MG63 (cell line): ENCODE results near the gene TMEM169. TPM values are rescaled to one million over a fixed set of nuclear protein-coding genes. Genes with fewer than 3 reads are reported as not detected.
A peak's percentile ranks its signal among the peaks of the same experiment; 100 is the strongest.
"Not testable (repeated sequence)": the region's sequence is repeated elsewhere in the genome, so short reads cannot be mapped to it uniquely, and the experiment has no call there.

Experiments used
- DNase-seq: peaks from one replicate; pipeline ENCODE4 v3.0.0-alpha.2; 2020
- H3K27me3 ChIP-seq: fragments of 250-450 bp; sonication (Bioruptor Pico); 2 replicates; pipeline ENCODE4 v1.5.1; 2020; ENCODE audit warnings: mild to moderate bottlenecking, moderate library complexity
- H3K36me3 ChIP-seq: fragments of 250-450 bp; sonication (Bioruptor Pico); 2 replicates; pipeline ENCODE4 v1.5.1; 2020; ENCODE audit warnings: mild to moderate bottlenecking, moderate library complexity
- H3K4me3 ChIP-seq: fragments of 250-450 bp; sonication (Bioruptor Pico); 2 replicates; pipeline ENCODE4 v1.5.1; 2020; ENCODE audit warnings: mild to moderate bottlenecking, moderate library complexity
- H3K9me3 ChIP-seq: fragments of 250-450 bp; sonication (Bioruptor Pico); 2 replicates; pipeline ENCODE4 v1.5.1; 2020; ENCODE audit warnings: mild to moderate bottlenecking, moderate library complexity
- total RNA-seq: library from RNA; depleted of rRNA; stranded (reverse); fragments of >200 nt; shearing (Covaris generic); gene quantifications from 2 replicates; pipeline ENCODE4 v1.2.3, GENCODE V29; 2014; ENCODE audit warnings: low replicate concordance

Gene TMEM169
- total RNA-seq, 1 experiment from 2014 or later, result not detected

DNA sequence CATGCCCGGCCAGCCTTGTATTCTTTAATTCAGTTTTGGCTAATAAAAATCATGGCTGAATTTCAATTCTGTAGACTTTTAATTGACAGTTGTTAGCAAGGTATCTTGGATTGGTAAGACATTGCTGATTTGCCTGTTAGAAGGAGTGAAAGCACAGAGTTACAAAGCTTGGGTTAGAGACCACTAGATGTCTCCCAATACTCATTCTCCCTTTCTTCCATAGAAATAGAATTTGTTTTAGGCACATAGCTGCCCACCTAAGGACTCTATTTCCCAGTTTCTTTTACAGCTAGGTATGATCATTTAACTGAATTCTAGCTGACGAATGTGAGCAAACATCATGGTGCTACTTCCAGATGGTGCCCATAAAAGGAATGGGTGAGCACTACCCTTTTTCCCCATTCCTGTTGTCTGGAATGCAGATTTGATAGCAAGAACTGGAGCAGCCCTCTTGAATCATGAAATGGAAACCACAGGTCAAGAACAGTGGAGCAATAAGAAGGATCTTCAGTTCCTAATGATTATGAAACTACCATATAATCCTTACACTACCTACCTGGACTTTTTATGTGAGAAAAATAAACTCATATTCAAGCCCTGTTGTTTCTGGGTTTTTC lies 17.6 kb upstream of the TMEM169 start:
- no peak for DNase-seq
- no peaks in the 10 kb centered on the region for H3K9me3 ChIP-seq
- H3K36me3 ChIP-seq, result no peaks in the 10 kb centered on the region
- H3K27me3 ChIP-seq, result no peaks in the 10 kb centered on the region
- H3K4me3 ChIP-seq, result no peak overlapping the region

DNA sequence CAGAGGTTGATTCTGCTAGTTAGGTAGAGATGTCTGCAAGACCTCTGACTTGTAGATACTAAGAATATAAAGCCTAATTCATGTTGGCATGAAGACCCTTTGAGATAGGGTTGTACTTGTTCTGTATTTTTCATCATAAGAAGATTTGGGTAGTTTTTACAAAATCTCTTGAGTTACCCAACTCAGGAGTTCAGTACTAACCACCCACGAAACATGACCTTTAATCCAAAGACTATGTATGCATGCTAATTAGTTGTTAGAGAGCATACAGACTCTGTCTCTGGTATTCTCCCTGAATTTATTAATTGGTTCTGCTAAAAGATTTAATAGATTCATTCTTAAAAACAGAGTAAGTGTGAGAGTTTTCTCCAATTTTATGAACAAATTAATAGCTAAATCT lies 17.1 kb upstream of the TMEM169 start:
- no peak for DNase-seq
- H3K27me3 ChIP-seq, result no peaks in the 10 kb centered on the region
- no peaks in the 10 kb centered on the region for H3K9me3 ChIP-seq
- no peaks in the 10 kb centered on the region for H3K36me3 ChIP-seq
- H3K4me3 ChIP-seq, result no peak overlapping the region

DNA sequence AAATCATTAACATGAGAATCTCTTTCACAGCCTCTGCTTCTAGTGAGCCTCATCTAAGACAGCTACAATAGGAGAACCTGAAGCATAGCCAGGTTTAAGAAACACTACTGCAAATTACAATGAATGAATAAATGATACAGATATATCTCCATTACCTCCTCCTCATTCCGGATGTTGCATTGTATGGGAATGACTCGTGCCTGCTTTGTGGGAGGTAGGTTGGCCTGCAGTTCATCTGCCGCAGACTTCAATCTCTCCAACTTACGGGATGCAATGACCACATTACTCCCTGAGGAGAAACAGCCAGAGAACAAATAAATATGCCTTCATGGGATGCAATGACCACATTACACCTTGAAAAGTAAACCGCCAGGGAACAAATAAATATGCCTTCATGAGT lies 15.5 kb upstream of the TMEM169 start:
- DNase-seq, result no peak
- no peaks in the 10 kb centered on the region for H3K27me3 ChIP-seq
- H3K9me3 ChIP-seq, result no peaks in the 10 kb centered on the region
- H3K36me3 ChIP-seq, result no peaks in the 10 kb centered on the region
- no peak overlapping the region for H3K4me3 ChIP-seq

DNA sequence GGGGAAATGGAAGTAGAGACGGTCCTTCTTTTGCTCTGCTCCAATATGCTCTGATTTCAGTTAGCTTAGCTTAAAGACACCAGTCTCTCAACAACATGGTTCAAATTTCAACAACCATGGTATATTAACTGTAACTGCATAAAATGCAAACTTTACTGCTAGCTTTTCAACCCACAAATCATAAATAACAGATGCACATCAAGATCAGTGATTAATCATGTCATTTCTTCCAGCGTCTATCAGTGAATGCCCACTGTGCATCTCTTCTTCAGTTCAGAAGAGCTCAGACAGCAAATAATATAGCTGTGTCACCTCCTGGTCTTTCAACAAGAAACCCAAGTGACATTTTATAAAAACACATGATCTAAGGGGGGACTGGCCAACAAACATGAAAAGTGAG lies 12.7 kb upstream of the TMEM169 start:
- no peak for DNase-seq
- Histone ChIP-seq H3K4me3 (no peak overlapping the region), H3K36me3 (peaks cover 3% of the 10 kb centered on the region; the same call in 1 of the 2 replicates), H3K27me3 (no peaks in the 10 kb centered on the region), H3K9me3 (no peaks in the 10 kb centered on the region)

DNA sequence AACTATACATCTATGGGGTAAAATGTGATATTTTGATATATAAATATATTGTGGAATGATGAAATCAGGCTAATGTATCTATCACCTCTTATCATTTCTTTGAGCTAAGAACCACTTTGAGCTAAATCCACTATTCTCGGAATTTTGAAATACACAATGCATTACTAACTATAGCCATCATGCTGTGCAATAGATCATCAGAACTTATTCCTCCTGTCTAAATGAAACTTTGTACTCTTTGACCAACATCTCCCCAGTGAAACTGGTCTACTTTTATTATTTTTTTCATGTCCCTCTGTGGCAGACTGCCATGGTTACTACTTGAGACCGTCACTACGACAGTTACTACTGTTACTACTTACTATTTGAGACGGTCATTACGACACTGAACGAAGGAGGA lies 11.5 kb upstream of the TMEM169 start:
- H3K9me3 ChIP-seq, result no peaks in the 10 kb centered on the region
- no peaks in the 10 kb centered on the region for H3K27me3 ChIP-seq
- no peak overlapping the region for H3K4me3 ChIP-seq
- DNase-seq, result no peak
- H3K36me3 ChIP-seq, result peaks cover 3% of the 10 kb centered on the region; the same call in 1 of the 2 replicates

DNA sequence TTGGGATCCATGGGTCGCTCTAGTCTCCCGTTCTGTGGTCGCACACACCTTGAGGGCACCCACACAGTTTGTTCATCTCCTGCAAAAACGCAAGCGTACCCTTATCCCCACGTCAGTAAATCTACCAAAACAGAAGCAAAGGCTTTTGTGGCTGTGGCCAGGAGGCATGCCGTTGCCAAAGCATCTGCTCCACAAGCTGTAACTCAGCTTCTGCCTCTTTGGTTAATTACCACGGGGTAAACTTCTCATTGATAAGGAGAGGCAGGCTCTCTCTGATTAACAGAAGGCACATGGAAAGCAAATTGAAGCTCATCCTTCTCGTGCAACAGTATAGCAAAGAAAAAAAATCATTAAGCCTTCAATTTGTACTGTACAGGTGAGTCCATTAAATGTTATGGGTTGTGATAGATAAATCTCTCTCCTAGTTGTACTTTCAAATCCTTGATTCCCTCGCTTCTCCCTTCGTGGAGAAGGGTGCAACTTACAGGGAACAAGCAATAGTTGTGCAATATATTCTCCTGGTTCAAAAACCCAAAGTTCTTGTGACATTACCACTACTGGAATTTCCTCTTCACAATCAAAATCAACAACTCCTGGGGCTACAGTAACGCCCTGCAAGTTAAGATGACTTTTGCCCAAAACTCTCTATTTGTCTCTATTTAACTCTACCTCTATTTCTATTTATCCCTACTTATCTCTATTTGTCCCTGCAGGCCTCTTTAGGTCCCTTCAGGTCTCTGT lies 10.4 kb upstream of the TMEM169 start:
- no peaks in the 10 kb centered on the region for H3K27me3 ChIP-seq
- H3K4me3 ChIP-seq, result no peak overlapping the region
- H3K36me3 ChIP-seq, result peaks cover 3% of the 10 kb centered on the region; the same call in 1 of the 2 replicates
- no peaks in the 10 kb centered on the region for H3K9me3 ChIP-seq
- no peak for DNase-seq

DNA sequence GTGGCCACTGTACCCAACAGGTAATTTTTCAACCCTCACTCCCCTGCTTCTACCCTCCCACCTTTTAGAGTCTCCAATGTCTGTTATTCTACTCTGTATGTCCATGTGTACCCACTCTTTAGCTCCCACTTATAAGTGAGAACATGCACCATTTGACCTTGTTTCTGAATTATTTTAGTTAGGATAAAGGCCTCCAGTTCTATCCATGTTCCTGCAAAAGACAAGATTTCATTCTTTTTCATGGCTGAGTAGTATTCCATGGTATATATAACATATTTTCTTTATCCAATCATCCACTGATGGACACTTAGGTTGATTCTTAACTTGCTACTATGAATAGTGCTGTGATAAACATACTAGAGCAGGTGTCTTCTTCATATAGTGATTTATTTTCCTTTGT lies 9.2 kb upstream of the TMEM169 start:
- Histone ChIP-seq H3K9me3 (no peaks in the 10 kb centered on the region), H3K27me3 (no peaks in the 10 kb centered on the region), H3K4me3 (no peak overlapping the region), H3K36me3 (peaks cover 3% of the 10 kb centered on the region; the same call in 1 of the 2 replicates)
- DNase-seq, result no peak

DNA sequence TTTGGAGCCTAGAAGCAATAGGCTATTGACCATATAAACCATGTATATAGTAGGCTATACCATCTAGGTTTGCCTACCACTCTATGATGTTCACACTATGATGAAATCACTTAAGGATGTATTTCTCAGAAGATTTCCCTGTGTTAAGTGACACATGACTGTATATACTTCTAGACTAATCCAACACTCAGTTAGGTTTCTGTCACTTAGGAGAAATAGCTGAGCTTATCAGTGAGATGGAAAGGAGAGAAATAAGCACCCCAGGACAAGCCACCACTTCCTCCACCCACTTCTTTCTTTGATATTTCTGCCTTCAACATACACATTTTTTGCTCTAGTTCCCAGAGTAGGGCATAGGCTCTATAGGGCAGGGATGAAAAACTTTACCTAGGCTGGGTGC lies 7.9 kb upstream of the TMEM169 start:
- H3K27me3 ChIP-seq, result no peaks in the 10 kb centered on the region
- no peaks in the 10 kb centered on the region for H3K9me3 ChIP-seq
- peaks cover 3% of the 10 kb centered on the region; the same call in 1 of the 2 replicates for H3K36me3 ChIP-seq
- no peak overlapping the region for H3K4me3 ChIP-seq
- no peak for DNase-seq

DNA sequence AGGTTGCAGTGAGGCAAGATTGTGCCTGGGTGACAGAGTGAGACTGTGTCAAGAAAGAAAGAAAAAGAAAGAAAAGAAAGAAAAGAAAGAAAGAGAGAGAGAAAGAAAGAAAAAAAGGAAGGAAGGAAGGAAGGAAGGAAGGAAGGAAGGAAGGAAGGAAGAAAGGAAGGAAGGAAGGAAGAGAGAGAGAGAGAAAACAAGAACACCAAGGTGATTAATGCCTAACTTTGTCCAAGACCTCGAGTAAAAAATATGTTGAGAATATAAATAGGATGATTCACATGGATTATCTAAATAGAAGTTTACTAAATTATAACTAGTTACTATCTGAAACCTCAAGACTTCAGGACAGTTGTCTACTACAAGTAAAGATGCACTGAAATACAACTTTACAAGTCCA lies 7.3 kb upstream of the TMEM169 start:
- Histone ChIP-seq H3K36me3 (peaks cover 3% of the 10 kb centered on the region; the same call in 1 of the 2 replicates), H3K27me3 (no peaks in the 10 kb centered on the region), H3K4me3 (no peak overlapping the region), H3K9me3 (no peaks in the 10 kb centered on the region)
- DNase-seq, result no peak

DNA sequence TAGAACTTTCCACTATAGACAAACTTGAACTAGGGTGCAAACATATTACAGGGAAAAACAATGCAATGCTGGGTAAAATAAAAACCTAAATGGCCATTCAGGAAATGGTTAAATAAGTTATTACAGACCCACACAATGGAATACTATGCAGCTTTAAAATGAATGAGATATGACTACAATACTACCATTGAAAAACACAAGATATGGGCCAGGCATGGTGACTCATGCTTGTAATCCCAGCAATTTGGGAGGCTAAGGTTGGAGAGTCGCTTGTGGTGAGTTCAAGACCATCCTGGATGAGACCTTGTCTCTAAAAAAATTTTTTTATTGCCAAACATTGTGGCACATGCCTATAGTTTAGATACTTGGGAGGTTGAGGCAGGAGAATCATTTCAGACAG lies 6.9 kb upstream of the TMEM169 start:
- Histone ChIP-seq H3K27me3 (no peaks in the 10 kb centered on the region), H3K4me3 (no peak overlapping the region), H3K36me3 (peaks cover 3% of the 10 kb centered on the region; the same call in 1 of the 2 replicates), H3K9me3 (no peaks in the 10 kb centered on the region)
- DNase-seq, result no peak

DNA sequence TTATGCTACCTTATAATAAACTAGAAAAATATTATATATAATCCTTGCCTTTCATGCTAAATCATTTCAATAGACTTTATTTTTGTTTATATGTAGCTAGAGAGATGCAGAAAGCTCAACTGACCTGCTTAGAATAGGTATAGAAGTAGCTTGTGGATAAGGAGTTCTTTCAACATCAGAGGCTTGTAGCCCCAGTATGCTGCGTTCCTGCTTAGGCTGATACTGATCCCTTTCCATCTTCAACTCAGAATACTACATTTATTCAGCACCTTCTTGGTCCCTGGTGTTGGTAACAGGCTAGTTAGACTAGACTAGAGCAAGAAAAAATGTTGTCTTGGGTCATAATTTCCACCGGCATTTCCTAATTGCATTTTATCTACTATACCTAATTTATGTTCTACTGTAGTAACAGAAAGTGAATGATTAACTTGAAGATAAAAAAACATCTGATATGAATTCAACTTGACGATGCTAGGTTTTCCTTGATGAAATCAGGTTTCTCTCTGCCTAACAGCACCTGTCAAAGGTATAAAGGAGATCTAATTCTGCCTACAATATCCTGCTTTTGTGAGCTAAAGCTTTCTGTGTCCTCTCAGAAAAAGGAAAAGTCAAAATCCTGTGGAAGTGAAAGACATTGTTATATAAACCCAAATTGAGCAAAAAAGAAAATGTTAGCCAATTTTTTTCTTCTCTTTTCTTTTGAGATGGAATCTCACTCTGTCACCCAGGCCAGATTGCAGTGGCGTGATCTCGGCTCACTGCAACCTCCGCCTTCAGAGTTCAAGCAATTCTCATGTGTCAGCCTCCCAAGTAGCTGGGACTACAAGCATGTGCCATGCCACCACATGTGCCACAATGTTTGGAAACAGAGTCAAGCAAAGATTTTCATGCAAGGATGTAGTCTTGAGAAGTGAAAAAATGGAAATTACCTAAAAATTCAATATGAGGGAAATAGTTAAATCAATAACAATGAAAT lies 5.9 kb upstream of the TMEM169 start:
- no peaks in the 10 kb centered on the region for H3K27me3 ChIP-seq
- peaks cover 3% of the 10 kb centered on the region; the same call in 1 of the 2 replicates for H3K36me3 ChIP-seq
- DNase-seq, result no peak
- no peaks in the 10 kb centered on the region for H3K9me3 ChIP-seq
- no peak overlapping the region for H3K4me3 ChIP-seq

DNA sequence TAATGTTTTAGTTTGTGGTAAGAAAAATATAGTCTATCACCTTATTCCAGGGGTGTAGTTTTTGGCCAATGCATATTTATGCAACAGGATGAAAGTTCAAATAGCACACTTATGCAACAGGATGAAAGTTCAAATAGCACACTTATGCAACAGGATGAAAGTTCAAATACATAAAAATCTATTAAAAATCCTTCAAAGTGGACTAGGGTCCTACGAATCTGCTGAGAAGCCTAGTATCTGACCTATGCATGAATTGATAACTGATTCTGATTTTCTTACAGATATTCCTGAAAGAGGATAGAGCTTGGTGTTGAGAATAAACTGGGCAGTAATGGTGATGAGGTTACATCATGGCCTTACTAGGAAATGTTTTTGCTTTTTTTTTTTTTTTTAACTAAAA lies 2.9 kb upstream of the TMEM169 start:
- Histone ChIP-seq H3K9me3 (no peaks in the 10 kb centered on the region), H3K36me3 (no peaks in the 10 kb centered on the region), H3K4me3 (no peak overlapping the region), H3K27me3 (no peaks in the 10 kb centered on the region)
- DNase-seq, result no peak

DNA sequence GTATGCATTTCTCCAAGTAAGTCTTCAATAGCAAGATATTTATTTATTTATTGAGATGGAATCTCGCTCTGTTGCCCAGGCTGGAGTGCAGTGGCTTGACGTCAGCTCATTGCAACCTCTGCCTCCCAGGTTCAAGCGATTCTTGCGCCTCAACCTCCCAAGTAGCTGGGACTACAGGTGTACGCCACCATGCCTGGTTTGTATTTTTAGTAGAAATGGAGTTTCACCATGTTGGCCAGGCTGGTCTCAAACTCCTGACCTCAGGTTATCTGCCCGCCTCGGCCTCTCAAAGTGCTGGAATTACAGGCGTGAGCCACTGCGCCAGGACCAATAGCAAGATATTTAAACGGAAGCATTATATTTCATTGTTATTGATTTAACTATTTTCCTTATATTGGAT lies 1.7 kb upstream of the TMEM169 start:
- not testable (repeated sequence) for H3K27me3 ChIP-seq, H3K4me3 ChIP-seq, H3K36me3 ChIP-seq, H3K9me3 ChIP-seq, DNase-seq

DNA sequence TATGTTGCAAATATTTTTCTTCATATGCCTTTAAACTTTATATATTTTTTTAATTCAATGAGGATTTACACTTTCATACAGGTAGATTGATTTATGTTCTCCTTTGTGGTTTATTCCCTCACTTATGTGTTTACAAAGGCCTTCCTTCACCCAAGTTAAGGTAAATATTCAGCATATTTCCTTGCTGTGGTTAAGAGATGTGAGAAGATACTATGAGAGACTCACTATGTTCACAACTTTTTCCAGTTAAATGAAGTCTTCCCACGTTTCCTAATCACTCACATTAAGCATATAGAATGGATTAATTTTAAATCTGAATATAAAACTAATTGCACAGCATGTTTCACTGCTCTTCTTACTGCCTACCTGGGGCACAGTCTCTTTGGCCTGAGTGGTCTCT lies 707 bp upstream of the TMEM169 start:
- peak overlapping the region; percentile 62 for H3K4me3 ChIP-seq
- no peaks in the 10 kb centered on the region for H3K27me3 ChIP-seq
- no peak for DNase-seq
- no peaks in the 10 kb centered on the region for H3K9me3 ChIP-seq
- H3K36me3 ChIP-seq, result no peaks in the 10 kb centered on the region

DNA sequence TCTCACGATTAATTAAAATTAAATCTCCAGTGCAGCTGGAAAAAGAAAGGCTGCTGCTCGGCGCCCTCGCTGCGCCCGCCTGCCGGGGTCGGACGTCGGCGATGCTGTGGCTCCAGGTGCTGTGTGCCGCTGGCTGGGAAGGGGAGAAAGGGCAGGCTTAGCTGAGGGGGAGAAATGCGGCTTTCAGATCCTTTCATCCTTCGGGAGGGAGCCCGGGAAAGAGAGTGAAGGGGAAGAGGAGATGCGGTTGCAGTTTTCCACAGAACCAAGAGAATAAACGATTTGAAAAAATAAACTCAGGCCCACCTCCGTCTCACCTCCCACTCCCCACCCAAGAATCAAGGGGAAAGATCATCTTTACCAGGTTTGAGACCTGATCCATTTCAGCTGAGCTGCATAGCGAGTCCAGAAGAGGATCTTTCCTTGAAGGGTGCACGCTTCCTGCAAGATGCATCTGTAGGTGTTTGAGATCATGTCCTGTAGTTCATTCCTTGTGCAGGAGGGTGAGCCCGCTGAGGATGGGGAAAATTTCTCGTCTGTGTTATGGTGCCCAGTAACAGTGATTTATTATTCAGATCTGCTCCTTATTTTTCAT lies 495 bp downstream of the TMEM169 start:
- Histone ChIP-seq H3K4me3 (peak overlapping the region; percentile 62), H3K27me3 (no peaks in the 10 kb centered on the region), H3K36me3 (no peaks in the 10 kb centered on the region), H3K9me3 (no peaks in the 10 kb centered on the region)
- no peak for DNase-seq

DNA sequence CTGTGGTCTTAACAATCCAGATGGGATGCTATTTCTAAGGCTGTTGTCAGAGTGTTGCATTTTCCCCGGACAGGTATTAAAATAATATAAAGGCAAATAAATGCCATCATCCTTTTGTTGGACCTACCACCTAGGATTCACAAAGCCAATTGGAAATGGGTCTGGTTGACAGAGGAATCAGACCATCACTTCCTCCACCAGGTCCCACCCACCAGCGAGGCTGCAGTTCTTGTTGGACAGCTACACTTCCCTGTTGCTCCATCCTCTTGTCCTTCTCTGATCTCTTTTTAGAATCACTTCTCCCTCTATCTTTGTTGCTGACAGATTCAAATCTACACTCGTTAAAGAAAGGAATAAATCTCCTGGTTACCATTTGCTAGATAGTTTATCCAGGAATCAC lies 1.1 kb downstream of the TMEM169 start:
- Histone ChIP-seq H3K9me3 (no peaks in the 10 kb centered on the region), H3K27me3 (no peaks in the 10 kb centered on the region), H3K36me3 (no peaks in the 10 kb centered on the region), H3K4me3 (no peak overlapping the region)
- no peak for DNase-seq
